ENCODE results near the gene RBP3. TPM values are rescaled to one million over a fixed set of nuclear protein-coding genes. Genes with fewer than 3 reads are reported as not detected.

Gene RBP3
- not detected in 2 replicates for total RNA-seq (2022)
- Bru-seq, nascent RNA: not detected
- not detected for BruChase-seq, experiment 1, labeled RNA remaining after a 2-hour chase
- not detected for BruChase-seq, experiment 2, labeled RNA remaining after a 6-hour chase
- long read RNA-seq: 0 reads

DNA sequence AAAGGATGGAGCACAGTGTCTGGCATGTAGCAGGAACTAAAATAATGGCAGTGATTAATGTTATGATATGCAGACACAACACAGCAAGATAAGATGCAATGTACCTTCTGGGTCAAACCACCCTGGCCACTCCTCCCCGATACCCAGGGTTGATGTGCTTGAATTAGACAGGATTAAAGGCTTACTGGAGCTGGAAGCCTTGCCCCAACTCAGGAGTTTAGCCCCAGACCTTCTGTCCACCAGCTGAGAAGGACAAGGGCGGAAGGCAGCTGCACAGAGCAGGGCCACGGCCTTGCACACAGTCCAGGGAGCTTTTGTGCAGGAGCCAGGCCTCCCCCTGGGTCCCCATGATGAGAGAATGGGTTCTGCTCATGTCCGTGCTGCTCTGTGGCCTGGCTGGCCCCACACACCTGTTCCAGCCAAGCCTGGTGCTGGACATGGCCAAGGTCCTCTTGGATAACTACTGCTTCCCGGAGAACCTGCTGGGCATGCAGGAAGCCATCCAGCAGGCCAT is at the start of gene RBP3:
TSS of gene RBP3 (plus strand) at position 226 of the 514 bp plus-strand sequence. CDS start at position 348, 122 bp downstream.
- Histone ChIP-seq H3K36me3 (ENCODE audit: control insufficient read depth, insufficient read depth, low read length) (no peaks in the 10 kb centered on the region), H3K4me3 (ENCODE audit: low read depth, low read length) (no peak within 1 kb of the TSS), H3K27me3 (replicated peaks; ENCODE audit: control insufficient read depth, insufficient read depth, low read length) (no peaks in the 10 kb centered on the region), H3K9me3 (no peaks in the 10 kb centered on the region), H3K4me1 (no peaks in the 10 kb centered on the region; the same call in 1 of the 2 replicates)
- TF ChIP-seq, protein P1, sequence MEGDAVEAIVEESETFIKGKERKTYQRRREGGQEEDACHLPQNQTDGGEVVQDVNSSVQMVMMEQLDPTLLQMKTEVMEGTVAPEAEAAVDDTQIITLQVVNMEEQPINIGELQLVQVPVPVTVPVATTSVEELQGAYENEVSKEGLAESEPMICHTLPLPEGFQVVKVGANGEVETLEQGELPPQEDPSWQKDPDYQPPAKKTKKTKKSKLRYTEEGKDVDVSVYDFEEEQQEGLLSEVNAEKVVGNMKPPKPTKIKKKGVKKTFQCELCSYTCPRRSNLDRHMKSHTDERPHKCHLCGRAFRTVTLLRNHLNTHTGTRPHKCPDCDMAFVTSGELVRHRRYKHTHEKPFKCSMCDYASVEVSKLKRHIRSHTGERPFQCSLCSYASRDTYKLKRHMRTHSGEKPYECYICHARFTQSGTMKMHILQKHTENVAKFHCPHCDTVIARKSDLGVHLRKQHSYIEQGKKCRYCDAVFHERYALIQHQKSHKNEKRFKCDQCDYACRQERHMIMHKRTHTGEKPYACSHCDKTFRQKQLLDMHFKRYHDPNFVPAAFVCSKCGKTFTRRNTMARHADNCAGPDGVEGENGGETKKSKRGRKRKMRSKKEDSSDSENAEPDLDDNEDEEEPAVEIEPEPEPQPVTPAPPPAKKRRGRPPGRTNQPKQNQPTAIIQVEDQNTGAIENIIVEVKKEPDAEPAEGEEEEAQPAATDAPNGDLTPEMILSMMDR (IDR thresholded peaks at IDR 0.05; ENCODE audit: insufficient read depth in 1 of 2, low read depth in 1 of 2, low read length in 1 of 2, severe bottlenecking in 1 of 2, unreplicated experiment in 1 of 2): no peak
- CTCF ChIA-PET: no interaction called here
- Mint-ChIP-seq H3K27ac (ENCODE audit: unreplicated experiment) (no peak within 1 kb of the TSS), H3K4me1 (ENCODE audit: low read depth, unreplicated experiment) (no peaks in the 10 kb centered on the region), H3K27me3 (ENCODE audit: insufficient read depth, unreplicated experiment) (no peaks in the 10 kb centered on the region), H3K9me3 (ENCODE audit: unreplicated experiment) (no peaks in the 10 kb centered on the region), H3K36me3 (ENCODE audit: insufficient read depth, unreplicated experiment) (no peaks in the 10 kb centered on the region), H3K4me3 (ENCODE audit: unreplicated experiment) (no peak within 1 kb of the TSS)
- intact Hi-C loops (cut with micrococcal nuclease; ENCODE audit: unreplicated experiment): no loop called here
- no TSS peak for BruUV-seq (replicated peaks)
- POLR2A ChIA-PET: no interaction called here
- DNase-seq: no peak

DNA sequence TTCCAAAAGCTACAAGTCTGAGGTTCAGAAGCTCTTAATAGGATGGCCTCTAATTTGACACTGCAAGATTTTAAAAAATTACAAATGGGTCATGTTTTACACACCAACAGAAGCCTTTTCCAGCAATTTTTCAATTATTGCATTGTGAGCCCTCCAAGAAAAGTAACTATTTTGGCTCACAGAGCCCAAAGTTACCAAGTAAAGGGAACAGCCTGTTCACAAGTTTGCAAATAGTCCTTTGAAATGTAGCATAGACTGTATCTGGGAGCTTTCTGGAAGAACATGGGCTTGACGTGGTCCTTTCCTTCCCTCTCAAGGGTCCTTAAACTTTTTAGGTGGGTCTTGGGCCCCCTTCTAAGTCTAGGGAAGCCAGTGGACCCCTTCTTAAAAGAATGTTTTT is 49.4 kb upstream of the RBP3 start:
- ChIA-PET POLR2A (no interaction called here), CTCF (interaction anchor here (1.8 kb wide), 1 partner anchor 13 kb away, joined by 8 read pairs; no protein-coding TSS in a partner anchor)
- no TSS peak for BruUV-seq (replicated peaks)

DNA sequence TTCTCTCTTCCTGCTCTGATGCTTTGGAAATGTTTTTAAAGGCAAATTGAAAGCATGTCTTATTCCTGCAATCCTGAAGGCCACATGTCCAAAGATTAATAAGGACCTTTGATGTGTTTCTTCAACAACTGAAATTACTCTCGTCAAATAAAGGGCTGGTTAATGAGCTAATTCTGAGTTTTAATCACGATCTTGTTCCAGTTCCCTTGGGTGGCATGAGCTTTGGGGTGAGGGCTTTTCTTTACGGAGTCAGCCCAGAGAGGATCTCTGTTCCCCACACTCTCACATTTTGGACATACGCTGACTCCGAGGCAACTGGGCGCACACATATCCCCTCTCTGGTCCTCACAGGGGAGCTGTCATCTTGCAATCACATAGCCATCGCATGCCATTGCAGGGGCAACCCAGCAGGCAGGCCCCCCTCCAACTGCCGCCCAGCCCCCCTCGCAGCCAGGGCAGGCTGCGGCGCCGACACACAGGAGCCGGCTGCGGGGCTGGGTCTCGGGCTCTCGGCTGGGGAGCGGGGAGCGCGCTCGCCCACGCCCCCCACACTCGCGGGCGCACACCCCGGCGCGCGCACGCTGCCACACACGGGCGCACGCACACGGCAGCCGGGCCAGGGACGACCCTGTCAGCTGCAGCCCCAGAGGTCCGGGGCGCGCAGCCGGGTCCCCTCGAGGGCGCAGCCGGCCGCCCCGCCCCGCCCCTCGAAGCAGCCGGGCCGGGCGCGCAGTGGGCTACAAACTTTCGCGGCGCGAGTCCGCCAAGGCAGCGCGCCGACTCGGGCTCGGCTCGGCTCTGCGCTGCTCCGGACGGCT is 48.3 kb upstream of the RBP3 start, which contains the start of gene GDF10:
TSS of gene GDF10 (plus strand) at position 587 of the 818 bp plus-strand sequence. CDS start 455 bp downstream, outside the sequence.
- intact Hi-C loops (cut with micrococcal nuclease; ENCODE audit: unreplicated experiment): no loop called here
- ChIA-PET CTCF (interaction anchor here (1.4 to 1.8 kb wide), 3 partner anchors 12 to 275 kb away, joined by 3 to 5 read pairs (median 3); no protein-coding TSS in a partner anchor), POLR2A (no interaction called here)
- no TSS peak for BruUV-seq (replicated peaks)
- H3K4me1 ChIP-seq: peaks cover 12% of the 10 kb centered on the region; the same call in 1 of the 2 replicates
- TF ChIP-seq, protein P1 (IDR thresholded peaks at IDR 0.05; ENCODE audit: insufficient read depth in 1 of 2, low read depth in 1 of 2, low read length in 1 of 2, severe bottlenecking in 1 of 2, unreplicated experiment in 1 of 2): no peak
- H3K27me3 ChIP-seq (replicated peaks; ENCODE audit: control insufficient read depth, insufficient read depth, low read length): peaks cover 2% of the 10 kb centered on the region
- no peaks in the 10 kb centered on the region for H3K9me3 ChIP-seq
- H3K9me3 Mint-ChIP-seq (ENCODE audit: unreplicated experiment): no peaks in the 10 kb centered on the region
- H3K36me3 ChIP-seq (ENCODE audit: control insufficient read depth, insufficient read depth, low read length): no peaks in the 10 kb centered on the region
- no peak within 1 kb of the TSS for H3K27ac Mint-ChIP-seq (ENCODE audit: unreplicated experiment)
- peak within 1 kb of the TSS; percentile 24 for H3K4me3 ChIP-seq (ENCODE audit: low read depth, low read length)
- H3K4me1 Mint-ChIP-seq (ENCODE audit: low read depth, unreplicated experiment): peaks cover 6% of the 10 kb centered on the region
- H3K36me3 Mint-ChIP-seq (ENCODE audit: insufficient read depth, unreplicated experiment): no peaks in the 10 kb centered on the region
- DNase-seq: no peak
- H3K4me3 Mint-ChIP-seq (ENCODE audit: unreplicated experiment): peak within 1 kb of the TSS; percentile 60
- peaks cover 46% of the 10 kb centered on the region for H3K27me3 Mint-ChIP-seq (ENCODE audit: insufficient read depth, unreplicated experiment)

More for the DNA sequence above, 49.4 kb upstream of the RBP3 start:
- Histone ChIP-seq H3K27me3 (replicated peaks; ENCODE audit: control insufficient read depth, insufficient read depth, low read length) (peaks cover 2% of the 10 kb centered on the region), H3K4me3 (ENCODE audit: low read depth, low read length) (no peak overlapping the region), H3K9me3 (no peaks in the 10 kb centered on the region), H3K4me1 (peaks cover 12% of the 10 kb centered on the region; the same call in 1 of the 2 replicates), H3K36me3 (ENCODE audit: control insufficient read depth, insufficient read depth, low read length) (no peaks in the 10 kb centered on the region)
- no peak overlapping the region for H3K4me3 Mint-ChIP-seq (ENCODE audit: unreplicated experiment)
- peaks cover 45% of the 10 kb centered on the region for H3K27me3 Mint-ChIP-seq (ENCODE audit: insufficient read depth, unreplicated experiment)
- intact Hi-C loops (cut with micrococcal nuclease; ENCODE audit: unreplicated experiment): no loop called here
- peaks cover 6% of the 10 kb centered on the region for H3K4me1 Mint-ChIP-seq (ENCODE audit: low read depth, unreplicated experiment)
- H3K9me3 Mint-ChIP-seq (ENCODE audit: unreplicated experiment): no peaks in the 10 kb centered on the region
- DNase-seq: no peak
- H3K36me3 Mint-ChIP-seq (ENCODE audit: insufficient read depth, unreplicated experiment): no peaks in the 10 kb centered on the region
- TF ChIP-seq, protein P1 (IDR thresholded peaks at IDR 0.05; ENCODE audit: insufficient read depth in 1 of 2, low read depth in 1 of 2, low read length in 1 of 2, severe bottlenecking in 1 of 2, unreplicated experiment in 1 of 2): no peak
- H3K27ac Mint-ChIP-seq (ENCODE audit: unreplicated experiment): no peak overlapping the region

Measured in Caco-2 (cell line).